ENCODE measurements around the gene TRIP13. TPM values are rescaled to one million over a fixed set of nuclear protein-coding genes. Genes with fewer than 3 reads are reported as not detected.

The TRIP13 gene
- total RNA-seq, 1 experiment from 2014 or later, result 45.9 TPM

DNA sequence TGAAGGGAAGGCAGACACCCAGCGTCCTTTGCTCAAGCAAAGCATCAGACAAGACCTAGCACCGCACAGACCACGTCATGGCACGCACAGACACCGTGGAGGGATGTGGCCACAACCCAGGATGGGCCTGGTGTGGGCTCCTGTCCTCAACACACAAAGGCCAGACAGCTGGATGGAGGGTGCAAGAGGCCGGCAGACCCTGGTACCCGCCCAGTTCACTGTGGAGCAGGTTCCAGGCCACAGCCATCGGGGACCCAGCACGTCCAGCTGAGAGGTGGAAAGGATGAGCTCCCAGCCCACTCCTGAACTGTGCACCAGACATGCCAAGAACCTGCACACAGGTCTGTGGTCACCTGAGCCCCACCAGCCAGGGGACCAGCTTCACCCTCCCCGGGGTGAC lies 26.9 kb upstream of the TRIP13 start:
- in situ Hi-C loops (cut with HindIII; ENCODE audit: low pct_unique_long_range_greater_than_20kb, low sequenced_read_pairs) (no loop called here), intact Hi-C loops (cut with micrococcal nuclease; ENCODE audit: unreplicated experiment) (no loop called here)
- Histone ChIP-seq H3K4me3 (ENCODE audit: low read depth in 2 of 2, low read length in 2 of 2) (no peak overlapping the region), H3K27ac (ENCODE audit: low read length) (no peak overlapping the region), H3K36me3 (ENCODE audit: control insufficient read depth, insufficient read depth, low read length) (peaks cover 21% of the 10 kb centered on the region), H3K4me1 (ENCODE audit: control insufficient read depth, insufficient read depth, low read length) (no peaks in the 10 kb centered on the region), H3K27me3 (ENCODE audit: control insufficient read depth, insufficient read depth, low read length) (no peaks in the 10 kb centered on the region), H3K9me3 (ENCODE audit: control insufficient read depth, insufficient read depth, low read depth, low read length) (no peaks in the 10 kb centered on the region)
- no peak for TF ChIP-seq TCF7L2 (IDR thresholded peaks at IDR 0.05; ENCODE audit: low read depth, low read length)
- TF ChIP-seq, protein P1, sequence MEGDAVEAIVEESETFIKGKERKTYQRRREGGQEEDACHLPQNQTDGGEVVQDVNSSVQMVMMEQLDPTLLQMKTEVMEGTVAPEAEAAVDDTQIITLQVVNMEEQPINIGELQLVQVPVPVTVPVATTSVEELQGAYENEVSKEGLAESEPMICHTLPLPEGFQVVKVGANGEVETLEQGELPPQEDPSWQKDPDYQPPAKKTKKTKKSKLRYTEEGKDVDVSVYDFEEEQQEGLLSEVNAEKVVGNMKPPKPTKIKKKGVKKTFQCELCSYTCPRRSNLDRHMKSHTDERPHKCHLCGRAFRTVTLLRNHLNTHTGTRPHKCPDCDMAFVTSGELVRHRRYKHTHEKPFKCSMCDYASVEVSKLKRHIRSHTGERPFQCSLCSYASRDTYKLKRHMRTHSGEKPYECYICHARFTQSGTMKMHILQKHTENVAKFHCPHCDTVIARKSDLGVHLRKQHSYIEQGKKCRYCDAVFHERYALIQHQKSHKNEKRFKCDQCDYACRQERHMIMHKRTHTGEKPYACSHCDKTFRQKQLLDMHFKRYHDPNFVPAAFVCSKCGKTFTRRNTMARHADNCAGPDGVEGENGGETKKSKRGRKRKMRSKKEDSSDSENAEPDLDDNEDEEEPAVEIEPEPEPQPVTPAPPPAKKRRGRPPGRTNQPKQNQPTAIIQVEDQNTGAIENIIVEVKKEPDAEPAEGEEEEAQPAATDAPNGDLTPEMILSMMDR (IDR thresholded peaks at IDR 0.05), result no peak
- no peak for TF ChIP-seq SIN3A (IDR thresholded peaks at IDR 0.05; ENCODE audit: borderline replicate concordance, insufficient read depth, low read depth, low read length)
- TF ChIP-seq, protein P2, sequence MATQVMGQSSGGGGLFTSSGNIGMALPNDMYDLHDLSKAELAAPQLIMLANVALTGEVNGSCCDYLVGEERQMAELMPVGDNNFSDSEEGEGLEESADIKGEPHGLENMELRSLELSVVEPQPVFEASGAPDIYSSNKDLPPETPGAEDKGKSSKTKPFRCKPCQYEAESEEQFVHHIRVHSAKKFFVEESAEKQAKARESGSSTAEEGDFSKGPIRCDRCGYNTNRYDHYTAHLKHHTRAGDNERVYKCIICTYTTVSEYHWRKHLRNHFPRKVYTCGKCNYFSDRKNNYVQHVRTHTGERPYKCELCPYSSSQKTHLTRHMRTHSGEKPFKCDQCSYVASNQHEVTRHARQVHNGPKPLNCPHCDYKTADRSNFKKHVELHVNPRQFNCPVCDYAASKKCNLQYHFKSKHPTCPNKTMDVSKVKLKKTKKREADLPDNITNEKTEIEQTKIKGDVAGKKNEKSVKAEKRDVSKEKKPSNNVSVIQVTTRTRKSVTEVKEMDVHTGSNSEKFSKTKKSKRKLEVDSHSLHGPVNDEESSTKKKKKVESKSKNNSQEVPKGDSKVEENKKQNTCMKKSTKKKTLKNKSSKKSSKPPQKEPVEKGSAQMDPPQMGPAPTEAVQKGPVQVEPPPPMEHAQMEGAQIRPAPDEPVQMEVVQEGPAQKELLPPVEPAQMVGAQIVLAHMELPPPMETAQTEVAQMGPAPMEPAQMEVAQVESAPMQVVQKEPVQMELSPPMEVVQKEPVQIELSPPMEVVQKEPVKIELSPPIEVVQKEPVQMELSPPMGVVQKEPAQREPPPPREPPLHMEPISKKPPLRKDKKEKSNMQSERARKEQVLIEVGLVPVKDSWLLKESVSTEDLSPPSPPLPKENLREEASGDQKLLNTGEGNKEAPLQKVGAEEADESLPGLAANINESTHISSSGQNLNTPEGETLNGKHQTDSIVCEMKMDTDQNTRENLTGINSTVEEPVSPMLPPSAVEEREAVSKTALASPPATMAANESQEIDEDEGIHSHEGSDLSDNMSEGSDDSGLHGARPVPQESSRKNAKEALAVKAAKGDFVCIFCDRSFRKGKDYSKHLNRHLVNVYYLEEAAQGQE (IDR thresholded peaks at IDR 0.05; ENCODE audit: insufficient read depth in 1 of 2, low read depth in 2 of 2, low read length in 1 of 2), result no peak
- TF ChIP-seq POLR2AphosphoS5 (IDR thresholded peaks at IDR 0.05; ENCODE audit: low read depth, low read length), result no peak
- ATAC-seq (no peak), DNase-seq (ENCODE audit: low read depth, low spot score) (no peak)
- POLR2A ChIA-PET, result no interaction called here
- CTCF ChIA-PET, result no interaction called here
- no TSS peak for BruUV-seq (replicated peaks)

DNA sequence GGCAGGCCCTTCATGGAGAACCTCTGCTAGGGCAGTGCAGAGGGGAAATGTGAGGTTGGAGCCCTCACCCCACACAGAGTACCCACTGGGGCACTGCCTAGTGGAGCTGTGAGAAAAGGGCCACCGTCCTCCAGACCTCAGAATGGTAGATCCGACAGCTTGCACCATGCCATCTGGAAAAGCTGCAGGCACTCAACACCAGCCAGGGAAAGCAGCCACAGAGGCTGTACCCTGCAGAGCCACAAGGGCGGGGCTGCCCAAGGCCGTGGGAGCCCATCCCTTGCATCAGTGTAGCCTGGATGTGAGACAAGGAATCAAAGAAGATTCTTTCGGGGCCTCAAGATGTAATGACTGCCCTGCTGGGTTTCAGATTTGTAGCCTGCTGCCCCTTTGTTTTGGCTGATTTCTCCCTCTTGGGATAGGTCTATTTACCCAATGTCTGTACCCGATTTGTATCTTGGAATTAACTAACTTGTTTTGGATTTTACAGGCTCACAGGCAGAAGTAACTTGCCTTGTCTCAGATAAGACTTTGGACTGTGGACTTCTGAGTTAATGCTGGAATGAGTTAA lies 25.3 kb upstream of the TRIP13 start:
- DNase-seq (ENCODE audit: low read depth, low spot score) (no peak), ATAC-seq (no peak)
- ChIA-PET CTCF (no interaction called here), POLR2A (no interaction called here)
- TF ChIP-seq SIN3A (IDR thresholded peaks at IDR 0.05; ENCODE audit: borderline replicate concordance, insufficient read depth, low read depth, low read length) (no peak), TCF7L2 (IDR thresholded peaks at IDR 0.05; ENCODE audit: low read depth, low read length) (no peak), POLR2AphosphoS5 (IDR thresholded peaks at IDR 0.05; ENCODE audit: low read depth, low read length) (no peak)
- TF ChIP-seq, protein P1 (IDR thresholded peaks at IDR 0.05), result no peak
- TF ChIP-seq, protein P2 (IDR thresholded peaks at IDR 0.05; ENCODE audit: insufficient read depth in 1 of 2, low read depth in 2 of 2, low read length in 1 of 2), result no peak
- no peaks in the 10 kb centered on the region for H3K4me1 ChIP-seq (ENCODE audit: control insufficient read depth, insufficient read depth, low read length)
- in situ Hi-C loops (cut with HindIII; ENCODE audit: low pct_unique_long_range_greater_than_20kb, low sequenced_read_pairs), result no loop called here
- TSS peak; percentile 15 for BruUV-seq (replicated peaks)
- intact Hi-C loops (cut with micrococcal nuclease; ENCODE audit: unreplicated experiment), result no loop called here
- H3K27ac ChIP-seq (ENCODE audit: low read length), result no peak overlapping the region
- H3K27me3 ChIP-seq (ENCODE audit: control insufficient read depth, insufficient read depth, low read length), result no peaks in the 10 kb centered on the region
- peaks cover 29% of the 10 kb centered on the region for H3K36me3 ChIP-seq (ENCODE audit: control insufficient read depth, insufficient read depth, low read length)
- no peaks in the 10 kb centered on the region for H3K9me3 ChIP-seq (ENCODE audit: control insufficient read depth, insufficient read depth, low read depth, low read length)
- H3K4me3 ChIP-seq (ENCODE audit: low read depth in 2 of 2, low read length in 2 of 2), result no peak overlapping the region

Data from Panc1 (cell line).